GM21526 (cell line): ENCODE results near the gene REC114.
"Not testable (repeated sequence)": the region's sequence is repeated elsewhere in the genome, so short reads cannot be mapped to it uniquely, and the experiment has no call there.

Source experiments
- ATAC-seq: cut with Tn5 transposase; IDR thresholded peaks from one replicate; pipeline ENCODE4 v1.9.1; 2021; ENCODE audit warnings: moderate library complexity; ENCODE audit not compliant: unreplicated experiment, low FRiP score

REC114 gene

GRCh38 chr15:73518876-73519733 lies 76.1 kb downstream of the REC114 start:
- no peak for ATAC-seq

DNA sequence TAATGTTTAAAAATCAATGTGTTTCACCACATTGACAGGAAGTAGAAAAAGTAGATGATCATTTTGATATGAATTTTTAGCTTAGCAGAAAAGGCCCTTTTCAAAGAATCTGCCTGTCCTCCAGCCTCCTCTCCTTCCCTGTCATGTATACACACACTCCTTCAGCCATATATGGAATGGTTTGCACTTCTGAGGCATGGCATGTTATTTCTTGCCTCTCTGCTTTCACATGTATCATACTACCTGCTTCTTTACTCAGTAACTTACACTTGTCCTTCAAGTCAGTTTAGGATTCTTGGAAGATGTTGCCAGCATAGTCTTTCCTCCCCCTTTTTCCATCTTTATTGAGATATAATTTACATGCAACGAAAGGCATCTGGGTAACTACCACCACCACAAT lies 79.0 kb downstream of the REC114 start:
- no peak for ATAC-seq

DNA sequence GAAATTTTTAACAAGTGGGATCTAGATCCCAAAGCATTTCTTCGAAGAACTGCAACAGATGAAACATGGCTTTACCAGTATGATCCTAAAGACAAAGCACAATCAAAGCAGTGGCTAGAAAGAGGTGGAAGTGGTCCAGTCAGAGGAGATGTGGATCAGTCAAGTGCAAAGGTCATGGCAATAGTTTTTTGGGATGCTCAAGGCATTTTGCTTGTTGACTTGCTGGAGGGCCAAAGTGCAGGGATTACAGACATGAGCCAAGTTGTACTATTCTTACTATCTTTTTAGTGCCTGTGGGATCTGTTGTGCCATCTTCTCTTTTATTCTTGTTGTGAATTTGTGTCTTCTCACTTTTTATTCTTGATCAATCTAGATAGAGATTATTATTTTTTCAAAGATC lies 82.0 kb downstream of the REC114 start:
- no peak for ATAC-seq

DNA sequence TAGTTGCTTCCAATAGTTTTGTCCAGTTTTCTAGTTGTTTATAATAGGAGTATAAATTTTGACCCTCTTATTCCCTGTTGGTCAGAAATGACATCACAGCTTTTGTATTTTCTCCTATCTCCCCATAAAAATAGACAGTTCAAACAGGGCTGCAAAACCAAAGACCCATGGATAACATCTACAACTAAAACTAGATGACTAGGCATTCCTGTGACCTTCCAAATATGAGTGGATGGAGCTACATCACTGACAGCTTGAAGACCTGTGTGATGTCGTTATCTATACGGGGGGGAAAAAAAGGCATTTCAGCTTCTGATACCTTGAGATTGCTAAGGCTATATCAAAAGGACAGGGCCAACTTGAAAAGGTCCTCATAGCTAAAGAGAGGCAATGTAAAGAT lies 84.6 kb downstream of the REC114 start:
- ATAC-seq, result no peak

DNA sequence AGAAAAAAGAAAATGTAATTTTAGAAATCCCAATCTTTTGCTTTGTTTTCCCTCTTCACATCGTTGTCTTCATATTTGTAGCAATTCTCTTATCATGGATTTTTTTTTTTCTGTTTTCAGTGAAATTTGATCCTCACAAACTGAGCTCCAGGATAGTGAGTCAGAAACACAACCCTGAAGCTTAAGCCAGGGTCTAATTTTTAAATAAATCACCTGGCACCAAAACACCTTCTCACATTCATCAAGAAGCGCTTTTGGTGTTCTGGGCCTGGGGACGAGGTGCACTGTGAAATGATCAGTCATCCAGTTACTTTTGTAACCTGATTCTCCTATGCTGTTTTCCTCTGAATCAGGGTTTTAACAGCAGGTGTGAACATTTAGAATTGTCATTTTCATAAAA lies 87.7 kb downstream of the REC114 start:
- ATAC-seq, result no peak

- ATAC-seq, result no peak
Observed at GRCh38 chr15:73538123-73538522, 95.2 kb downstream of the REC114 start.

- ATAC-seq, result no peak
Observed at GRCh38 chr15:73538563-73539211, 95.7 kb downstream of the REC114 start.

GRCh38 chr15:73539212-73540128 lies 96.5 kb downstream of the REC114 start:
- no peak for ATAC-seq

DNA sequence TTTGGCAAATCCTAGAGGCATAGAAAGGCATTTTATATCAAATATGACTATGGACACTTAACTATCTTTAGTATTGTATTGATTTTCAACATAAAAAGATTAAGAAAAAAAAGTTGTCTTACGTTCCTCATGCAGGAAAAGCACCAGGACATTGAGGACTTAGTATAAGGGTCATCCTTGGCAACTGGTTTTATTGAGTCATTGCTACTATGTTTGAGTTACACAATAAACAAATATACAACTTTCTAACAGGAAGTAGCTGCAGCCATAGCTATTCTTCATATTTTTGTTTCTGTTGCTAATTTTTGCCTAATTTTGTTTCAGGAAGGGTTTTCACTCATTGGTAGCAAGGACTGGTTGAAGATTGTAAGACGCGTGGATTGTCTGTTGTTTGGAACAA lies 97.2 kb downstream of the REC114 start:
- ATAC-seq, result no peak

DNA sequence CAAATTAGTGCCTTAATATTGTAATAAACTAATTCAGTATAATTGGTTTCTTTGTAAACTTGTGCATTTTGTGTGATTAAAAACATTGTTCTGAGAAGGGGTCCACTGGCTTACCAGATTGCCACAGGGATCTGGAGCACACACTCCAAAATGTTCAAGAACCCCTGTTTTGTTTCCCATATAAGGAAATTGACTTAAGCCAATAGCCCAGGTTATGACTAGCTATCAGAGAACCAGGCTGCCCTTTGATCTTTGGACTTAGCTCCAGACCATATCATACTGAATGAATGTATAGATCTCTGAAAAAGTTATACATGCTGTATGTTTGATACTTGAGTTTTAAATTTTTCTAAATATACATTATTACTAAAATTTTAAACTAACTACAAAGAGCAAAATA lies 98.5 kb downstream of the REC114 start:
- ATAC-seq, result no peak

GRCh38 chr15:73548925-73549324 lies 106.0 kb downstream of the REC114 start:
- not testable (repeated sequence) for ATAC-seq

- ATAC-seq, result no peak
Observed at GRCh38 chr15:73550190-73550589, 107.2 kb downstream of the REC114 start.

- no peak for ATAC-seq
Observed at GRCh38 chr15:73555080-73555479, 112.1 kb downstream of the REC114 start.

DNA sequence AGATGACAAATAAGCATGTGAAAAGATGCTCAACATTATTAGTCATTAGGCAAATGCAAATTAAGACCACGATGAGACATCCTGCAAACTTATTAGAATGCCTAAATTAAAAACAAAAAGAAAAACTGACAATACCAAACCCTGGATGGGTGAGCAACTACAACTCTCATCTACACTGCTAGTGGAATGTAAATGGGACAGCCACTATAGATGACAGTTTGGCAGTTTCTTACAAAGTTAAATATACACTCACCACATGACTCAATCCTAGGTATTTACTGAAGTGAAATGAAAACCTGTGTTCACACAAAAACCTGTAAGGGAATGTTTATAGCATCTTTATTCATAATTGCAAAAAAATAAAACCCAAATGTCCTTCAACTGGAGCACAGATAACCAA lies 115.6 kb downstream of the REC114 start:
- ATAC-seq, result no peak

- ATAC-seq, result no peak
Observed at GRCh38 chr15:73560501-73561117, 117.6 kb downstream of the REC114 start.

- no peak for ATAC-seq
Observed at GRCh38 chr15:73564255-73564654, 121.3 kb downstream of the REC114 start.

DNA sequence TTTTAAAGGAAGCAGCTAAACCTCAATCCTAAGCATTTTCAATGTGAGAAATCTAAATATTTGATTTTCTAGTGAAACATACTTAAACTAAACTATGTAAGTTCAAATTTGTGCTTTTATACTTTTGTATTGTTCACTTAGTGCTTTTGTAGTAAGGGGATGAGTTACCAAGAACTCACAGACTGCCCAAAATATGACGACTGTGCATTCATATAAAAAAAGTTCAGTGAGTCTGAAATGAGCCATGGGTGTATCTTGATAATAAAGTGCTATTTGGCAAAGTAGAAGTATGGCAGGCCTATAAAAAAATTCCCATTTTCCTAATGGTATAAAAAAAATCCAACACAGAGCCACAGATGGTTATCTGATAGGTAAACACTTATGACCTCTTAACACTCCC lies 124.1 kb downstream of the REC114 start:
- ATAC-seq, result no peak

DNA sequence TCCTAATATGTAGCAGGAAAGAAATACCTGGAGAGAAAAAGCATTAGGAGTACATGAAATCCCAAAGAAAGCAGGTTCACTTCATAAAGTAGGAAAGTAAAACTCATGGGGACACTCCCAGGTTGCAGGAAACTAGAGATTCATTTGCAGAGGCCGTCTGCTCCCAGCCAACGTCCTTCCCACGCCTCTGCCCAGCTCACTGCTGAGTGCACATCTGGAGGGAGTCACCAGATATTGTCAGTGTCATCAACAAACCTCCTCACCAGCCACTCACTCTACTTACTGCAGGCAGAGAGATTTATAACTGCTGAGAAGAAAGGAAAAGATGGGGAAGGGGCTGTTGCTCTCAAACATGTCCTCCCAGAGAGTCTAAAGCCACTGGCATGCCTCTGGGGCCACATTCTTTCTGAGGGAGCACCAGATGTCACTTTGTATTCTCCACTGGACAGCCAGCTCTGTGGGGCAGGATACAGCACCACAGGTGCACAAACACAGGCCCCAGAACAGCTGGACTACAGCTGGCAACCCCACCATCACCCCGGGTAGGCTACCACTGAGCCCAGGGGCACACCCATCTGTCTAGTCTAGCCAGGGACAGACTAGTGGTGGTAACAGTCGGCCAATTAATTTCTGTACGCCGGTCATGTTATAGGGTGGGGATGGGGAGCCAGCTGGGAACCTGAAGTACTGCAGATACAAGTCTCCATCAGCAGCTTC lies 125.8 kb downstream of the REC114 start:
- ATAC-seq, result no peak

DNA sequence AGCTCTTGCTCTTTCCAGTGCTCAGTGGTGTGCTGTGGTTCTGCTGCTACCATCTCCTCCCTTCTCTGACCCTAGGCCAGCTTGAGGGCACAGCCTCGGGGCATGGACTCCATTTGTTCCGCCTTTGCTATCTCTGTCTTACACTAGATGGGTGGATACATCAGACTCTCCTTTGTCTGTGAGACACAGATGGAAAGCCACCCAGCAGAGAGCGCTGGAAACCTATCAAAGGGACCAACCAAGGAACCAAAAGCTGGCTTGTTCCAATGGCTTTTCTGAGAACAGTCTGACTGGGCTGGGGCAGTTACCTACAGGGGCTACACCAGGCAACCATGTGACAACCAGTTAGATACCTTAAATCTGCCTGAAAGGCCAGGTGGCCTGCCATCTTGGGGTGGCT lies 126.4 kb downstream of the REC114 start:
- ATAC-seq, result no peak
